Activated CD4-positive, alpha-beta T cell treated with anti-CD3 and anti-CD28 coated beads, Interleukin-2, Interleukin-6, amounts not matched to agents 100 ng/mL and 50 ng/mL, durations not matched to agents 16 hours and 8 hours (primary cell): ENCODE data around the gene TMEM43.

ENCODE experiments used
- DNase-seq: peaks from one replicate; pipeline ENCODE4 v3.0.0-alpha.2; 2020

The TMEM43 gene

GRCh38 chr3:14179795-14180194, 54.9 kb downstream of the TMEM43 start:
- no peak for DNase-seq

- no peak for DNase-seq
Observed at GRCh38 chr3:14181253-14181652, 56.4 kb downstream of the TMEM43 start.

- no peak for DNase-seq
Observed at GRCh38 chr3:14183015-14183577, 58.2 kb downstream of the TMEM43 start.

GRCh38 chr3:14186854-14187458, 62.1 kb downstream of the TMEM43 start:
- DNase-seq: no peak

- no peak for DNase-seq
Observed at GRCh38 chr3:14188041-14188754, 63.3 kb downstream of the TMEM43 start.
